CD4-positive, CD25-positive, alpha-beta regulatory T cell (primary cell): Measurements from ENCODE around the gene ZNF750. TPM values are rescaled to one million over a fixed set of nuclear protein-coding genes. Genes with fewer than 3 reads are reported as not detected.
A peak's percentile ranks its signal among the peaks of the same experiment; 100 is the strongest.

Source experiments
- ATAC-seq, 2 donors: fragments of 150-1000 bp; cut with Tn5 transposase; one replicate each; pipeline ENCODE4 v1.10.0; 2021; ENCODE audit warnings: low read depth in 2 of 2, moderate number of reproducible peaks in 2 of 2, moderate library complexity in 1 of 2
- DNase-seq, 3 donors: peaks; one replicate each; pipeline versions ENCODE4 v3.0.0 to v3.0.0-alpha.2; 2012 to 2022; ENCODE audit warnings: mixed read lengths in 1 of 3
- H3K27ac ChIP-seq: one replicate; pipeline ENCODE4 v1.7.0; 2013; ENCODE audit warnings: mild to moderate bottlenecking, low read length; ENCODE audit not compliant: insufficient read depth, poor library complexity, severe bottlenecking
- H3K27me3 ChIP-seq: one replicate; pipeline ENCODE4 v1.7.0; 2013; ENCODE audit warnings: low read length; ENCODE audit not compliant: control insufficient read depth, insufficient read depth
- H3K36me3 ChIP-seq: one replicate; pipeline ENCODE4 v1.7.0; 2013; ENCODE audit warnings: mild to moderate bottlenecking, low read length, moderate library complexity; ENCODE audit not compliant: control insufficient read depth, insufficient read depth
- H3K4me1 ChIP-seq: 2 replicates; pipeline ENCODE4 v1.7.0; 2013; ENCODE audit warnings: mild to moderate bottlenecking, low read length; ENCODE audit not compliant: insufficient read depth, control insufficient read depth, poor library complexity, severe bottlenecking
- H3K4me3 ChIP-seq: one replicate; pipeline ENCODE4 v1.7.0; 2013; ENCODE audit warnings: low read depth, mild to moderate bottlenecking, low read length, moderate library complexity
- H3K9me3 ChIP-seq, 2 experiments: 1 replicate in 1 of 2; 2 replicates in 1 of 2; pipeline ENCODE4 v1.7.0; 2013; ENCODE audit warnings: low read length in 2 of 2, mild to moderate bottlenecking in 1 of 2, moderate library complexity in 1 of 2; ENCODE audit not compliant: control insufficient read depth in 2 of 2
- H3K27ac Mint-ChIP-seq, 3 donors: one replicate each; pipeline ENCODE4 v1.8.0; 2020 to 2022; ENCODE audit warnings: mild to moderate bottlenecking in 3 of 3, mixed read lengths in 3 of 3, moderate library complexity in 2 of 3
- H3K27me3 Mint-ChIP-seq: one replicate; pipeline ENCODE4 v1.8.0; 2022; ENCODE audit warnings: mild to moderate bottlenecking, mixed read lengths
- H3K36me3 Mint-ChIP-seq: one replicate; pipeline ENCODE4 v1.8.0; 2020; ENCODE audit warnings: mixed read lengths
- H3K4me1 Mint-ChIP-seq, 4 donors: one replicate each; pipeline ENCODE4 v1.8.0; 2020 to 2022; ENCODE audit warnings: mixed read lengths in 4 of 4, mild to moderate bottlenecking in 1 of 4
- H3K4me3 Mint-ChIP-seq, 4 donors: one replicate each; pipeline ENCODE4 v1.8.0; 2020 to 2022; ENCODE audit warnings: mild to moderate bottlenecking in 4 of 4, mixed read lengths in 4 of 4, moderate library complexity in 3 of 4
- H3K9me3 Mint-ChIP-seq, 7 donors: one replicate each; pipeline ENCODE4 v1.8.0; 2020 to 2022; ENCODE audit warnings: mixed read lengths in 7 of 7, mild to moderate bottlenecking in 3 of 7, moderate library complexity in 2 of 7
- polyA plus RNA-seq, 4 donors: library from polyadenylated mRNA; unstranded; fragments of 300-500 nt; fragmentation: Illumina TruSeq; gene quantifications; one replicate each; pipeline ENCODE4 v1.2.3, GENCODE V29; 2021
- total RNA-seq: library from RNA; stranded (reverse); gene quantifications from one replicate; pipeline ENCODE4 v1.2.3, GENCODE V29; 2022

ZNF750 gene
- total and polyA plus RNA-seq, 5 donors from 2014 or later: 0.07 TPM; not detected in 4

DNA sequence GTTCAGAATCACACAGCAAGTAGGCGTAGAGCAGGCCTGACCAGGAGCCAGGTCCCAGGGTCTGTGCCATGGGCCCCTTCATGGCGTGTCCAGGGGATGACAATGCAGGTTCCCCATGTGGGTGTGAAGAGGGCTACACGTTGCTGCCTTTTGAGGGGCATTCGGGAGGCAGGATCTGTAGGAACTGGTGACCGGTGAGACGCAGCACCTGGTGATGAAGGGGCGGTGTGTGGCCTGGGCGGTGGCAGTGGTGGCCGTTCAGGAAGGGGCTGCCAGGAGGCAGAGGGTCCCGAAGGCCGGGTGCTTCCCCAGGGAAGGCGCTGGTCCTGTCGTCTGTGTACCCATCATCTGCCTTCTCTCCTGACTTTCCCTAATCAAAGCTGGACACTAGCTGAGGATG lies 34.6 kb downstream of the ZNF750 start:
- DNase-seq: no peak
- no peaks in the 10 kb centered on the region for H3K27me3 Mint-ChIP-seq
- no peak overlapping the region for H3K4me3 Mint-ChIP-seq
- no peak overlapping the region for H3K4me3 ChIP-seq
- no peaks in the 10 kb centered on the region for H3K9me3 ChIP-seq
- H3K4me1 Mint-ChIP-seq: peaks cover 0 to 4% (median 2%) of the 10 kb centered on the region in 4 donors
- H3K27me3 ChIP-seq: no peaks in the 10 kb centered on the region
- no peak for ATAC-seq
- H3K9me3 Mint-ChIP-seq: no peaks in the 10 kb centered on the region
- H3K36me3 Mint-ChIP-seq: peaks cover 23% of the 10 kb centered on the region
- H3K27ac Mint-ChIP-seq: no peak overlapping the region
- H3K36me3 ChIP-seq: peaks cover 10% of the 10 kb centered on the region
- no peaks in the 10 kb centered on the region for H3K4me1 ChIP-seq
- H3K27ac ChIP-seq: no peak overlapping the region

DNA sequence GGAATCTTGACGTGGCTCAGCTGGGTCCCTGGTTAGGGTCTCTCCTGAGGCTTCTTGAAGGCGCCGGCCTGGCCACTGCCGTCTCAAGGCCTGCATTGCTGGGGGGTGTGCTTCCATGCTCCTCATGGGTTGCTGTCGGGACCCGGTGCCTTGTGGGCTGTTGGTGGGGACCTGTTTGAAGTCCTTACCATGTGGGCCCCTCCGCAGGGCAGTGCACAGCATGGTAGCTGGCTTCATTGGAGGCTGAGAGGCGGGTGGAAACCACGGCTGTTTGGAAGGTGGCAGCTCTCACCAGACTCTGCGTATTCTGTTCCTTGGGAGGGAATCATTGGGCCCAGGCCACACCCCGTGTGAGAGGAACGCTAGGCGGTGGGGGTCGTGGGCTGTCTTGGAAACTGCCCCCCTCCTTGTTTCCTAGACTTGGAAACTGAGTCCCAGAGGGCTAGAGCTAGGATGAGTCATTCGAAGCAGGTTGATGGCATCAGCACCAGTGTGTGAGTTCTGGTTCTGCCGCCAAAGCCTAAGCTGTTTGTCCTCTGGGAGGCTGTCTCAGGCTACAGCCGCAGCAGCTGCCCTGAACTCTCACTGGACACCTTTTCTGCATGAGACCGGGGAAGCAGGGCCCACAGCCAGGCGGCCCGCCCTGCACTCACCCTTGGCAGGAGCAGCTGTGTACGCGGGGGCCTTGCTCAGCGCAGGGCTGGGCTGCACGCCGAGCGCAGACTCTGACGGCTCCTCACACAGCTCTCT lies 35.2 kb downstream of the ZNF750 start:
- no peak for ATAC-seq
- no peaks in the 10 kb centered on the region for H3K9me3 ChIP-seq
- H3K36me3 ChIP-seq: peaks cover 10% of the 10 kb centered on the region
- H3K27ac ChIP-seq: no peak overlapping the region
- Mint-ChIP-seq H3K27ac (no peak overlapping the region), H3K27me3 (no peaks in the 10 kb centered on the region), H3K4me3 (no peak overlapping the region), H3K36me3 (peaks cover 24% of the 10 kb centered on the region), H3K4me1 (peaks cover 0 to 4% (median 2%) of the 10 kb centered on the region in 4 donors), H3K9me3 (no peaks in the 10 kb centered on the region)
- DNase-seq: no peak
- H3K27me3 ChIP-seq: no peaks in the 10 kb centered on the region
- H3K4me3 ChIP-seq: no peak overlapping the region
- H3K4me1 ChIP-seq: no peaks in the 10 kb centered on the region

DNA sequence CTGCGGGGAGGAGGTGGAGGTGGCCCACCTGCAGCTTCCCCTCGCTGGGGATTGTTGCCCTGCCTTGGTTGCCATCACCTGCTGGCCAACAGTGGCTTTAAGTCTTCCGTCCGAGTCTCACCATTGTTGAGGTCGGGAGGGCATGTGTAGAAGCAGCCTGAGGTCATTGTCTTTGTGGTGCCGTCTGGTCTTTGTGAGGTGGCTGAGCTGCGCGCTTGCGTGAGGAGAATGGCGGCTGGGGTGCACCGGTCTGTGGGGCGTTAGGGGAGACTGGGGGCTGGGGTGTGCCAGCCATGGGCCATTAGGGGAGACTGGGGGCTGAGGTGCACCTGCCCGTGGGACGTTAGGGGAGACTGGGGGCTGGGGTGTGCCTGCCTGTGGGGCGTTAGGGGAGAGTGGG lies 36.2 kb downstream of the ZNF750 start:
- Histone ChIP-seq H3K4me1 (no peaks in the 10 kb centered on the region), H3K36me3 (peaks cover 10% of the 10 kb centered on the region), H3K4me3 (no peak overlapping the region), H3K27me3 (no peaks in the 10 kb centered on the region), H3K27ac (no peak overlapping the region), H3K9me3 (no peaks in the 10 kb centered on the region)
- DNase-seq: no peak
- Mint-ChIP-seq H3K4me1 (peaks cover 0 to 4% (median 2%) of the 10 kb centered on the region in 4 donors), H3K4me3 (no peak overlapping the region), H3K27ac (peak overlapping the region in 1 of 3 donors; percentile 55), H3K27me3 (no peaks in the 10 kb centered on the region), H3K36me3 (peaks cover 21% of the 10 kb centered on the region), H3K9me3 (no peaks in the 10 kb centered on the region)
- ATAC-seq: no peak

DNA sequence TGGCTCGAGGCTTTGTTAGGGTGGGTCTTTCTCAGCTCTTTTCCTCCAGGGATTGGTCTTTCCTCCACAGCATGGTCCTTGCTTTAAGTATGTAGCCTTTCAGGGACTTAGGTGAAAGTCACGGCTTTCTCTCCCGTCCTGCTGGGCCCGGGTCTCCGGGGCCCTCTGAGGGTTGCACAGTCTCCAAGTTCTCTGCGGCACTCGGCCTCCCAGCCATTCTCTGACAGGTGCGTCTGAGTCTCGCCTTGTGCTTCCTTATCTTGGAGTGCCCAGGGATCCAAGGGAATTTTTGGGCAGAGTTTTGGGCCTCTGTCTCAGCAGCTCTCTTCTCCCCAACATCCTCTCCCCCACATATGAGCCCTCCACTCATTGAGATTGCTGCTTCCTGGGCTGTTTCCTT lies 36.6 kb downstream of the ZNF750 start:
- Mint-ChIP-seq H3K4me3 (no peak overlapping the region), H3K4me1 (peaks cover 0 to 4% (median 2%) of the 10 kb centered on the region in 4 donors), H3K36me3 (peaks cover 21% of the 10 kb centered on the region), H3K27me3 (no peaks in the 10 kb centered on the region), H3K27ac (peak overlapping the region in 1 of 3 donors; percentile 55), H3K9me3 (no peaks in the 10 kb centered on the region)
- peaks cover 10% of the 10 kb centered on the region for H3K36me3 ChIP-seq
- DNase-seq (no peak), ATAC-seq (no peak)
- no peaks in the 10 kb centered on the region for H3K27me3 ChIP-seq
- H3K27ac ChIP-seq: no peak overlapping the region
- H3K9me3 ChIP-seq: no peaks in the 10 kb centered on the region
- no peaks in the 10 kb centered on the region for H3K4me1 ChIP-seq
- H3K4me3 ChIP-seq: no peak overlapping the region

DNA sequence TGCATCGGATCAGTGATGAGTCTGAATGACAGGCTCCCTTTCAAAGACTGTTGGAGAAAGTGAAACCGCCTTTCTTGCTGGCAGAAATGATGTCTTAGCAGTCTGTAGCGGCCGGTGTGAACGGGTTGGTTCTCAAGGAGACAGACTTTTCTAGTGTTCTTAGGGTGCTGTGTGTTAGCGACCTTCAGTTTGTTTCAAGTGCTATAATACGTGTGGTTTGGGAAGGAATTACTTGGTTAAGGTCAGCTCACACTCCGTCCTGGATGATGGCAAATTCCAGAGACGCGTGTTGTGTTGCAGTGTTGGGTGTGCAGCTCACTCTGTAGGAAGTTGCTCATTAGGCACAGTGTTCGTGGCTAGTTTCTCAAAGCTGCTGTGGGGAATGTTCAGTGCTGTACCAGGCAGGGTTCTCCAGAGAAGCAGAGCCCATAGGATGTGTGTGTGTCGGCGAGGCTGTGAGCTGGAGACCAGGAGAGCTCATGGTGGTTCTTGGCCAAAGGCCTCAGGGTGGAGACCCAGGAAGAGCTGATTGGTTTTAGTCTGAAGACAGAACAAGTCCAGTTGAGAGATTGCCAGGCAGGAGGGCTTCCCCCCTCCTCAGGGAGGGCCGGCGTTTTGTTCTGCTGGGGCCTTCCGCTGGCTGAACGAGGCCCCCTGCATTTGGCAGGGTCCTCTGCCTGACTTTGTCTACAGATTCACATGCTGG lies 37.6 kb downstream of the ZNF750 start:
- H3K27me3 ChIP-seq: no peaks in the 10 kb centered on the region
- no peak overlapping the region for H3K27ac ChIP-seq
- Mint-ChIP-seq H3K27me3 (no peaks in the 10 kb centered on the region), H3K27ac (no peak overlapping the region), H3K36me3 (peaks cover 18% of the 10 kb centered on the region), H3K4me3 (no peak overlapping the region), H3K9me3 (no peaks in the 10 kb centered on the region), H3K4me1 (peaks cover 0 to 4% (median 2%) of the 10 kb centered on the region in 4 donors)
- no peaks in the 10 kb centered on the region for H3K4me1 ChIP-seq
- peaks cover 10% of the 10 kb centered on the region for H3K36me3 ChIP-seq
- DNase-seq (no peak), ATAC-seq (no peak)
- H3K9me3 ChIP-seq: no peaks in the 10 kb centered on the region
- H3K4me3 ChIP-seq: no peak overlapping the region

DNA sequence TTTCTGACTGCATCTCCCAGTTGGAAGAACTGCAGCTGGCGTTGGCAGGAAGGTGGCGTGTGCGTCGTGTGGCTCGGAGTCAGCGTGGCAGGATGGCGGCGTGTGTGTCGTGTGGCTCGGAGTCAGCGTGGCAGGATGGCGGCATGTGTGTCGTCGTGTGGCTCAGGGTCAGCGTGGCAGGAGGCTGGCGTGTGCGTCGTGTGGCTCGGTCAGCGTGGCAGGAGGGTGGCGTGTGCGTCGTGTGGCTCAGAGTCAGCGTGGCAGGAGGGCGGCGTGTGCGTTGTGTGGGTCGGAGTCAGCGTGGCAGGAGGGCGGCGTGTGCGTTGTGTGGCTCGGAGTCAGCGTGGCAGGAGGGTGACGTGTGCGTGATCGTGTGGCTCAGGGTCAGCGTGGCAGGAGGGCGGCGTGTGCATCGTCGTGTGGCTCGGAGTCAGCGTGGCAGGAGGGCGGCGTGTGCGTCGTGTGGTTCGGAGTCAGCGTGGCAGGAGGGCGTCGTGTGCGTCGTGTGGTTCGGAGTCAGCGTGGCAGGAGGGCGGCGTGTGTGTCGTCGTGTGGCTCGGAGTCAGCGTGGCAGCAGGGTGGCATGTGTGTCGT lies 38.3 kb downstream of the ZNF750 start:
- no peak overlapping the region for H3K27ac Mint-ChIP-seq
- H3K9me3 ChIP-seq: no peaks in the 10 kb centered on the region
- no peak overlapping the region for H3K4me3 Mint-ChIP-seq
- H3K36me3 ChIP-seq: peaks cover 10% of the 10 kb centered on the region
- H3K4me1 ChIP-seq: no peaks in the 10 kb centered on the region
- H3K27me3 ChIP-seq: no peaks in the 10 kb centered on the region
- ATAC-seq (no peak), DNase-seq (no peak)
- H3K36me3 Mint-ChIP-seq: peaks cover 18% of the 10 kb centered on the region
- H3K4me3 ChIP-seq: no peak overlapping the region
- no peaks in the 10 kb centered on the region for H3K27me3 Mint-ChIP-seq
- peaks cover 2 to 6% (median 3%) of the 10 kb centered on the region in 4 donors for H3K4me1 Mint-ChIP-seq
- H3K27ac ChIP-seq: no peak overlapping the region
- no peaks in the 10 kb centered on the region for H3K9me3 Mint-ChIP-seq

DNA sequence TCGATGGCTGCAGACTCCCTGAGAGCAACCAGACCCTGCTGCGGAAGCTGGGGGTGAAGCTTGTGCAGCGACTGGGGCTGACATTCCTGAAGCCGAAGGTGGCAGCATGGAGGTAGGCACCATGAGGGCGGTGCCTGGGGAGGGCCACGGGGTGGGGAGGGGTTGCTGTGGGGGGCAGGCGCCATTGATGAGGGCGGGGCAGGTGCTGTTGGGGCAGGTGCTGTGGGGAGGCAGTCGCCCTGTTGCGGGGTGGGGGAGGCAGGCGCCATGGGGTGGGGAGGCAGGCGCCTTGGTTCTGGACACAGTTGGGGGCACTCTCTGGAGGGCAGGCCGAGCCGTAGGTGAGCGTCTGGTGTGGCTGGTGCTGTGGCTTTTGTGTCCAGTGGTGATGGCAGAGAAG lies 38.9 kb downstream of the ZNF750 start:
- ATAC-seq (no peak), DNase-seq (no peak)
- Histone ChIP-seq H3K9me3 (no peaks in the 10 kb centered on the region), H3K4me3 (no peak overlapping the region), H3K27ac (no peak overlapping the region), H3K4me1 (no peaks in the 10 kb centered on the region), H3K27me3 (no peaks in the 10 kb centered on the region), H3K36me3 (peaks cover 6% of the 10 kb centered on the region)
- no peaks in the 10 kb centered on the region for H3K9me3 Mint-ChIP-seq
- H3K36me3 Mint-ChIP-seq: peaks cover 18% of the 10 kb centered on the region
- H3K4me1 Mint-ChIP-seq: peaks cover 2 to 6% (median 3%) of the 10 kb centered on the region in 4 donors
- no peak overlapping the region for H3K4me3 Mint-ChIP-seq
- H3K27ac Mint-ChIP-seq: no peak overlapping the region
- H3K27me3 Mint-ChIP-seq: no peaks in the 10 kb centered on the region
